CD1c-positive myeloid dendritic cell (primary cell): ENCODE data around the gene LRTM2.

ENCODE experiments used
- DNase-seq: peaks from one replicate; pipeline ENCODE4 v3.0.0-alpha.2; 2016; ENCODE audit errors: extremely low spot score

LRTM2 gene

DNA sequence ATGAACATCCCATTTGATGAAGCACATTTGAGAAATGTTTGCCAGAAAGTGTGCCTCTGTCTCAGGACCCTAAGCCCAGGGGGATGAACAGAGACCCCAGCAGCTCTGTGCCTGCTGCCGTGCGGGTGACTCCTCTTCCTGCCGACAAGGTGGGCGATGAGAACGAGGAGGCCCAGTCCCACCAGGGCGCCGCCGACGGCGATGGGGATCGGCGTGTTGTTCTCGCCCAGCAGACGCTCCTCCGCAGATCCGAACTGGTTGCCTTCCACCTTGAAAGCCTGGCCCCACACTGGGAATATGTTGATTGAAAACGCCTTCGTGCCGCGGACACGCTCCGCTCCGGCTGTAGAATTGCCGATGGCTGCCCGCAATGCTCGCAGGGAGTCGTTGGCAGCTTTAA is 44.1 kb downstream of the LRTM2 start:
- DNase-seq: no peak

DNA sequence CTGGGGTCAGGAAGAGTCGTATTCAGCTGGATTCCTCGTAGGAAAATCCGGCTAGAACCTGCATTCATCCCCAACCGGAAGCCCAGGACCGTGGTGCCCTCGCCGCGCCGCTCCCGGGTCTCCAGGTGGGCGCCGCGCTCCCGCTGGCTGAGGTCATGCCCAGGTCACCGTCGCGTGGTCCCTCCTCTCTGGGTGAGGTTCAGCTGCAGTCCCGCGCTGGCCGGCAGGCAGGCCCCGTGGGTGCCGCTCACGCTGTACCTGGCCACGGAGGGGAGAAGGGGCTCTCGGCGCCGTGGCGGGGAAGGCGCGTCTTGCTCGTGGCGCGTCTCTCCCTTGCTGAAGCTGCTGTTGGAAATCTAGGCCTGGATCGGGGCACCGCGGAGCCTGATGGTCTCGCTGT is 44.5 kb downstream of the LRTM2 start:
- DNase-seq: no peak

DNA sequence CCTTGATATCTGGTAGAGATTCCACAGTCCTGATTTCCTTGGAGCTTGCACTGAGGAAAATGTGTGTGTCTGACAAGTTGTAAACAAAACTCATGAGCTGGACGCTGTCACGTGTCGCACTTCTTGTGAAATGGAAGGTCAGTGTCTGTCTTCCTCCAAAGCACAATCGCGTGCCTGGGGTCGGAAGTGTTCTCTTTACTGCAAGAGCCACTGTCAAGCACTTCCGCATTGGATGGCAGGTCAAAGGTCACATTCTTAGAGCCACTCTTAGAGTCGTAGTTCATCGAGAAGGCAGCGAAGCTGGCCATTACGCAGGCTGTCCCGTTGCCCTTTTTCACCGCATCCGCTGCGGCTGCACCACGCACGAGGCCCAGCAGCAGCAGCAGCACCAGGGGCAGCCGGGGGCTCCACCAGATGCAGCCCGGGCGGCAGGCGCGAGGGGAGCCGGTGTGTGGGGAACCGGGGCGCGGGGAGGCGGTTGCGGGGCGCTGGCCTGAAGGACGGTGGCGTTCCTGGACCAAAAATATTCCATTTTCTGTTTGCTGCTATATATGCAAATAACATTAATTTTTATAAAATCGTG is 45.0 kb downstream of the LRTM2 start:
- peak; percentile 10 for DNase-seq

DNA sequence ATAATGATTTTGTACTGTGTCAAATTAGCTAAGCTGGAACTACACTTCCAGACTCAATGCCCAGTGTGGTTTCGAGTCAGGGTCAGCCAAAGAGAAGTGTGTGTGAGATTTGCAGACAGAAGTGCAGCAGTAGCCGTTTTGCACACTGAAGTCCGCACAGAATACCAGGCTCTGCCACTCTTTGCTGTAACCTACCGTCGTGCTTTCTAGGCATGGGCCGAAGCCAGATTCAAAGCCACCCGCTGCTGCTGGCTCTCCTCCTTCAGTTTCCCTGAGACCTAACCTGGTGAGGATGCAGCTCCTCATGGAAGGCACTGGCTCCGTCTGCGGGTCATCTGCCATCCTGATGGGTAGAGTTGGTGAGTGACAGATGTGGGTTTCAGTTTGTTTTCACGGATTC is 48.8 kb downstream of the LRTM2 start:
- DNase-seq: no peak

DNA sequence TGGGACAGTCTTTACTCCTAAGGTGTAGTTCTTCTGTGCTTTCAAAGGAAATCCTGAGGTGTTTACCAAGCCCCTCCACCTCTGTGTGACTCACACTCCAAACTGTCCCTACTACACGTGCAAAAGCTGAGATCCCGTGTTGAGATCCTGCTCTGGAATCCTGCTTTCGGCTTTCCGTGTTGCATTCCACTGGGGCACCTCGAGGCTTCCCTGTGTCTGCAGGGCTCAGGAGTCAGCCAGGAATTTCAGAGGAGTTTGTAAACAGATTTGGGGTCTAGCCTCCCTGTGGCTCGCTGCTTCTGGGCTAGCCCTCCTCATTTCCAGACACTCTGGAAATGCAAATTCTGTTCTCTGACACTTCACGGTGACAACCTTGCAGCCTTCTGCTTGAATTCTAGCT is 49.7 kb downstream of the LRTM2 start:
- no peak for DNase-seq

DNA sequence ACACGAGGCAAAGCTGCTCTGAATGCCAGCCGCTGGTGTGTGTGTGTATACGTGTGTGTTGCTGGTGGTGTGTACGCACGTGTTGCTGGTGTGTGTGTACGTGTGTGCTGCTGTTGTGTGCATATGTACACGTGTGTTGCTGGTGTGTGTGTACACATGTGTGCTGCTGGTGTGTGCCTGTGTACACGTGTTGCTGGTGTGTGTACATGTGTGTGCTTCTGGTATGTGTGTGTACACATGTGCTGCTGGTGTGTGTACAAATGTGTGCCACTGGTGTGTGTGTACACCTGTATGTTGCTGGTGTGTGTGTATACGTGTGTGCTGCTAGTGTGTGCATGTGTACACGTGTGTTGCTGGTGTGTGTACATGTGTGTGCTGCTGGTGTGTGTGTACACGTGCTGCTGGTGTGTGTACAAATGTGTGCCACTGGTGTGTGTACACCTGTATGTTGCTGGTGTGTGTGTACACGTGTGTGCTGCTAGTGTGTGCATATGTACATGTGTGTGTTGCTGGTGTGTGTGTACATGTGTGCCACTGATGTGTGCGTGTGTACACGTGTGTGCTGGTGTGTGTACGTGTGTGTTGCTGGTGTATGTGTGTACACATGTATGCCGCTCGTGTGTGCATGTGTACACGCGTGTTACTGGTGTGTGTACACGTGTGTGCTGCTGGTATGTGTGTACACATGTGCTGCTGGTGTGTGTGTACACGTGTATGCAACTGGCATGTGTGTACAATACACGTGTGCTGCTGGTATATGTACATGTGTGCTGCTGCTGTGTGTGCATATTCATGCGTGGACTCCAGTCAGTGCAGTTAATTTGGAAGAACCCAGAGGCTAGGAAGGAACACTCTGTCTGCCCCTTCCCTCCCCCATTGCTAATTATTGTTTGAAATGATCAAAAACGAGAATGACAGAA is 50.9 kb downstream of the LRTM2 start:
- no peak for DNase-seq

DNA sequence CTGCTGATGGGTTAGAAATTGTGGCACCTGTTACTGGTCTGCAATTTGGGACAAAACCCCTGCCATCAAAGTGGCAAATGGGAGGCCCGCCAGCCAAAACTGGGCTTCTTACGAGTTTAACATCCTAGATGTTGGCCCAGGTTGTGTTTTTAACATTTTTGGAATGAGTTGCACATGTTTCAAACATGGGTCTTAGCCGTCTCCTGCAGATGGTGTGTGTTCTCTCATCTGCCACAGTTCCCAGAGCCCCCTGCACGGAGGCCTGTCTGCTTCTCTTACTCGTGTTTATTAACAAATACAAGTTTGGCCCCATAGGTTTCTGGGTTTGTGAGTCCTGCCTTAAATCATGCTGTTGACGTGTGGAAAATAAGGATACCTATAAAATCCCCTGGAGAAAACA is 51.6 kb downstream of the LRTM2 start:
- no peak for DNase-seq

DNA sequence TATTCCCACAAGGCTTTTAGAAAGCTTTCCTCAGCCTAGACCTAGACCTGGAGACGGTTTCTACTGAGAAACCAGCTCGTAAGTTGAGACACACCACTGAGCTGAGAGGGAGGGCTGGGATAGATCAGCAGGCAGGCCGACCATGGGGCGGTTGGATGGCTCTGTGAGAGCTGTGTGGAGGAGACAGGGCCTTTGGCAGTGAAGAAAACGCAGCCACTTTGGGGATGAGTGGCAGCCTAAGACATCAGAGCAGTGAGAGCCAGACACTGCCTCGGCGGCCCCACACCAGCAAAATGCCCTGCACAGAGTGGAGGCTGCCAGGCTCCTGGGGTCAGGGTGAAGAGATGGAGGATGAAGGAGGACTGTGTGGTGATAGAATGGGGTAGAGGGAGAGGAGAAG is 52.1 kb downstream of the LRTM2 start:
- no peak for DNase-seq

DNA sequence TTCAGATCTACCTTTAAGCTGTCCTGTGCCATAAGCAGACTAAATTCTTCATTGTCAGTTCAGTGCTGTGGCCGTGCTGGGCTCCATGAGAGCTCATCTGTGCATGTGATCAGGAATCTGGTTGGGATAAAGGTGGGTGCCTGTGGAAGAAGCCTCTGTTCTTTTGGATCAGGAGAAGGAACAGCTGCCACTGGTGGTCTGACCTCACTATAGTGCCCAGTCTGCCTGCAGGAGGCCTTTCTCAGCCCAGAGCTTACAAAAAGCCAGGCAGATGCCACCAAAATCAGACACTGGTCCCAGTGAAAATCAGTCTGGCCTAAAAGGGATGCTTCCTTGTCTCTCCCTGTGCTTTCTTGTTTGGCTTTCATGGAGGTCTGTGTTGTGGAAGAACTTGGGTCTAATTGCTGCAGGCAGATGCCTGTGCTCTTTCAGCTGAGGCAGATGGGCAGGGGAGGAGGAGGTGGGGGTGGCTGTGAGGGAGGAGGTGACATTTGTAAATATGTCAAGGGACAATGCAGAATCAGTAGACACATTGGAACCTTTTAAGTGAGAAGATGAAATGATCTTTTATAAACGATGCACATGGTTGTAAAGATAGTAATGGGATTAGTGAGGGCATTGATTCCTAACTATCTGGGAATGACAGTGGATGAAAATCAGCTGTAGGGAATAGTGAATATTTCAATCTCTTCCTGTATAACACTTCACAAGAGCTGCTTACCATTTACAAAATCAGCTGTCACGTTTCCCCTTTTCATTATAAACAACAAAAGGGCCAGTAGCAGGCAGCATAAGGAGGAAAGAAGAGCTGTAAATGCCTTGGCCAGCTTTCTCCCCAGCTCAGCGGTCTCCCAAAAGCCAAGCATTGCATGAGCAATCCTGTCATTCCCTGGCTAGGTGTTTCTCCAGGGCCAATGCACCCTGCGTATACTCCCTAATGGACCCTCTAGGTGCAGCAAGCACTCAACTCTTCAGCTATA is 53.5 kb downstream of the LRTM2 start:
- no peak for DNase-seq

DNA sequence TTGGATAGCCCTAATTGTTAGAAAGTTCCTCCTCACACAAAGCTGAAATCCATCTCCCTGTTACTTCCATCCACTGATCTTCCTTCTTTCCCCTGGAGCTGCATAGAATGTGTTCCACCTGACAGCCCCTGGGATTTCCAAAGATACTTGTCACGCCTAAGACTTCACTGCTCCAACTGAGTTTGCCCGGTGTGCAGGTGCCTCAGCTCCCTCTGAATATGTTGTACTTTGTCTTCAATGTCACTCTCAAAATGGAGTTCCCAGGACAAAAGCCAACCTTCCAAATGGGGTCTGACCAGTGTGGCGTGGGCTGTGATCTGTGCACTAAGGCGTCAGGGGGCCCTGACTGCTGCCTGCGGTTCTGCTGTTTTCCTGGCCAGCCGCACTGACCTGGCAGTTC is 55.2 kb downstream of the LRTM2 start:
- DNase-seq: no peak

DNA sequence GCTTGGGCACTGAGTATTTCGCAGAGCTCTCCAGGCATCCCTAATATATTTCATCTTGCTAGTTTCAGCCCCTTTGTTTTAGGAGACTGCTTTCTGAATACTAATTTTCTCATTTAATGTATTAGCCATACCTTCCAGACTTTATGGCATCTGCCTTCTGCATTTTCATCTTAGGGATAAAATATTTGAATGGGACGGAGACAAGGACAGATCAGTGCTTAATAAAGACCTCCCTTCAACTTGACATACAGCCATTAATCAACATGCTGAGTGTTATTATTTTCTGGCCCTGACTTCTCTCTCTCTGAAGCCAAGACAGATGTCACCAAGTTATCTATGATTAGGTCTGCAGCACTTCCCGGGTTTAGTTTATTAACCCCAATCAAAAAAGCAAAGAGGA is 55.7 kb downstream of the LRTM2 start:
- no peak for DNase-seq

DNA sequence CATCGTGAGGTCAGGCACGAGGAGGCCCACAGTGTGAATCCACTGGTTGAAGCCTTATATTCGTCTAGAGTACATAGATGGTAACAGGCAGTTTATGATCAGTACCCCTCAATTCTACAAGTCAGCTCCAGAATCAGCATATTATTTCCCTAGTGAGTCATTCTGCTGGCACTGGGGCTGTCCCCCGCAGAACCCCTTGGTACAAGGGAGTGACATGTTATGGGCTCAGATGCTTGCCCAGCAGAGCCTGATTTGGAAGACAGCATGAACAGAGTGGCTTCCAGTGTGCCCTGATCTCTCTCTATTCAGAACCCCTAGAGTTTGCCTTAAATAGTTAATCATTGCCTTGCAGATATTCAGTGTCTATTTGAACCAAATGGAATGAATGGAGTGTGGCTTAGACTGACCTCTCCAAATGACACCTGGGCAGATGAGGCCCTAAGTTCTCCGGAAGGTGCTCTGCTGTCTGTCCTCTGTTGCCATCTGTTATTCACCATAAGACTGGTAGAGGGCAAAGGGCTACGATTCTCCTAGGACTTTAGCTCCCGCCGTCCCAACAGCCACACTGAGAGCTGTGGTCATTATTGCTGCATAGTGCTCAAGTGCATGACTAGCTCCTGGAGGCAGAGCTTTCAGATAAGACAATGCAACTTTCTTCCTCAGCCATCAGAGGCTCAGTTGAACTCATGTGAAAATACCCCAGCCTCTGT is 57.0 kb downstream of the LRTM2 start:
- DNase-seq: no peak

DNA sequence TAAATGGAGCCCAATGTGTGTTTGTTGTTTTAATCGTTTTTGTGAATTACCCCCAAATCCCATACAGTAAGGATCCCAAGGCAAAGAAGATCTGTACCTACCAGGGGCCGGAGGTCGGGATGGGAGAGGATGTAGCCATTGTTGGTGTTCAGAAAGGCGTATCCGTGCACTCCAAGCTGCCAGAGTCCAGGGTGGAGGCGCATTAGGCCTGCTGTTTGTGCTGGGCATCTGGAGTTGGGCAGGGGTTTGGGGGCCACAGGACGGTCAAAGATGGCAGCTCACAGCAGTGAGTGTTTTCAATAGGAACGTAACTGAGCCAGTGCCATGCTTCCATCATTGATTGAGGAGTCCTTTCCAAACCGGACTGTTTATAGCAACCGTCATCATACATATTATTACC is 57.8 kb downstream of the LRTM2 start:
- DNase-seq: no peak

DNA sequence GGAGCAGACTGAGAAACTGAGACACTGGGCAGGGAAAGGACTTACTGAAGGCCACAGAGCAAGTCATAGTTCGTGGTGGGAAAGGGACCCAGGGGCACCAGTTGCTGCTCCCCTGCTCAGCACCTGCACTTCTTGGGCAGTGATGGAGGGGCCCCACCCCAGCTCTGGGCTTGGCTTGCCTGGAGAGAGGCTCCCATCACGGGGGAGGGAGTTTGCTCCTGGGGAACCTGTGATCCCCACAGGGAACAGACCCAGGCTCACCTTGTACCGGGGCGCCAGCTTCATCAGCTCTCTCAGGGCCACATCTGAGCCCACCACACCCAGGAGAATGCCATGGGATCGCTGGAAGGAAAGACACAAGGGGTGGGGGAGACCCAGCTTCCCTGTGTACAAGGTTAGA is 58.3 kb downstream of the LRTM2 start:
- no peak for DNase-seq

DNA sequence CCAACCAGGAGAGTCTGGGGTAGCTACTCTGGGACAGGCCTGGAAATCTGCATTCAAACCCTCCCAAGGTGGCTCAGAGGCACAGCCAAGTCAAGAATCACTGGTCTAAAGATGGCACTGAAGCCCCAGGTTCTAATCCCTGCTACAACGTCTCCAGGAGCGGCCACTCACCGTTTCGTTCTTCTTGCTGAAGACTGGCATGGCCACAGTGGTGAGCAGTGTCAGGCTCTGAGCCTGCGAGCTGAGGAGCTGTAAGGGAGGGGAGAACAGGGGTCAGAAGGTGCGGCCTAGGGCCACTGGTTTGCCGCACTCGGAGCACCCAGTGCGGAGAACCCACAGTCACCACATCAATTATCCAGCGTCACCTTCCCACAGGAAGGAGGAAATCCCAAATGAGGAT is 59.3 kb downstream of the LRTM2 start:
- DNase-seq: no peak

DNA sequence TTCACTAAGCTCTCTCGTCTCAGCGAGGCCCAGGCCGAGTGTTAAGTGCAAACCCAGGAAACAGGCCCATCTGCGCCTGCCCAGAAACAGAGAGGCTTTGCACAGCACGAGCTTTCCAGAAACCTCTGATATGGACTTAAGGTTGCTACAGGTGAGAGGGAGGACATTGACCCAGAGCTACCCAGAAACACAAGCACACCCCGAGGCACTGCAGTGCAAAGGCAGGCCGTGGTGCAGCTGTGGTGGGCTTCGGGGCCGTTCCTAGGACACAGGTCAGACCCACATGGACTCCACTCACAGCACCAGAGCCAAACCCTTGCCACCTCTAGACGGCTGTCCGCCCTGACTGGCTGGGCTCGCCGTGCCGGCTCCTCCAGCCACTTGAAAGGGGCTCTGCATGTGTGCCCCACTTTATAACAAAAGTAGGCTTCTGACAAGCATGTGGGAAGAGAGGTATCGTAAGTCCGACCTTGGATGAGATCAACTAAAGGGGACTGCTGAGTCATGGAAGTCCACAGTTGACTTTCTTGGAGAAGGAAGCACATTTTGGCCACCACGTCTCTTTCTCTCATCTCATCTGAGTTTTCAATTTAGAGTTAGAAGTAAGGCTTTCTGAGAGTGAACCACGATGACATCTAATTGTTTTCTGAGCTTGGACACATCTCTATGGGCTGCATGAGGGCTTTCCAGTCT is 59.9 kb downstream of the LRTM2 start:
- DNase-seq: no peak

DNA sequence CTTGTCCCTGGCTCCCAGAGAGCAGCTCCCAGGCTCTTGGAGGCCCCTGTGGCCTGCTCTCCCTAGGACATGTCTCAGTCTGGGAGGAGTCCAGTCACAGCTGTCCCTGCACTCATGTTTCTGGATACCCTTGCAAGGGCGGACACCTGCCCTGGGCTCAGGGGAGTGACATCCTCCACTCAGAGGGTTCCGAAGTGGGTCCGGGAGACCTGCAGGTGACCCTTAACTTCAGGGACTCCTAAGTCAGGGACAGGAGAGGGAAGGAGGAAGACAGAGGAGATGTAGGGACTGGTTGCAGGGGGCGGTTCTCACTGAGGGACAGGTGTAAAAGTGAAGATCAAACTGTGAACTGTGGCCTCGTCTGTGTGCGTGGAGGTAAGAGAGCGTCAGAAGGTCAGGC is 60.5 kb downstream of the LRTM2 start:
- no peak for DNase-seq

DNA sequence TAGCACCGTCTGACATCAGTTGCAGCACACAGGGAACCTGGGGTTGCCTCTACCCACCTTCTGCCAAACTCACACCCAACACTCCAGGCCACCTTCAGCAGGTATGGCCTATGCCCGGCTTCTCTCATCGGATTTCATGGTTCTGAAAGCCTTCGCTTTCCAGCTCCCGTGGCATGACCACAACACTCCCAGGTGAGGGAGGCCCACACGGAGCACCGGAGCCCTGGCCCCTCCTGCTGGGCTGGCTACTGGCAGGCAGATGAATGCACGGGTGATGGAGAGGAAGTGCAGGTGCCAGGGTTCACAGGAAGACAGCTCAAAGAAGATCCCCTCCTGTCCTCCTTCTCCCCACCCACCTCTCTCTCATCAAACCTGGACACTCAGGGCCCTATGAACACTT is 60.9 kb downstream of the LRTM2 start:
- DNase-seq: no peak

DNA sequence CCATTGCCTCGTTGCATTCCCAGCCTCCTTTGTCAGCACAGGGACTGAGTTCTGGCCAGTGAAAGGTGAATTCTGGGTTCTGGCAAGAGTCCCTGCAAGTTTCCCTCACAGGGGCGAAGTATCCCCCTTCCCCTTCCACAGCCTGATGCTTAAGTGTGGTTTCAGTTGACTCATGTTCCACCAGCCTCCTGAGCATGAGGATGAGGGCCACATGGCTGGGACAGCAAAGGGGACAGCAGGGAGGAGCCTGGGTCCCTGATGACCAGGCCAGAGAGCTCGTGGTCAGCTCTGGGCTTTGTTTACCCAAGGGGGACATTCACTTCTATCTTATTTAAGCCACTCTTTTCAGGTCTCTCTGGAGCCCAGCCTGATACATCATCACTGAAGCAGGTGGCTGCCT is 61.6 kb downstream of the LRTM2 start:
- DNase-seq: no peak

DNA sequence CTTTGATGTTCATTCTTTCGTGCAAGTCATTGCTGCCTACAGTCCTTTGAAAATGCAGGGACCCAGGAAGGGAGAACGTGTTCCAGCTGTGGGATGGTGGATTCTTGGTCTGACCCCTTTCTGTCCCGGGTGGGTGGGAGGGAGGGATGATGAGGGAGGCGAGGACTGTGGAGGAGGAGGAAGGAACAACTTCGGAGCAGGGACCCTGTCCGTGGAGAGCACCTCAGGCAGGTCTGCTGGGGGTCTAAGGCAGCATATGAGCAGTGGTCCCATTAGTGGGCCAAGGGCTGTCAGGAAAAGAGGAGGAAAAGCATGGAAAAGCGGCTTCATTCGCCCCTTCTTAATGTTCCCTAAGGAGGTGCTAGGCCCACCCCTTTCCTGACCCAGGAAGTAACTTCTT is 62.0 kb downstream of the LRTM2 start:
- no peak for DNase-seq

DNA sequence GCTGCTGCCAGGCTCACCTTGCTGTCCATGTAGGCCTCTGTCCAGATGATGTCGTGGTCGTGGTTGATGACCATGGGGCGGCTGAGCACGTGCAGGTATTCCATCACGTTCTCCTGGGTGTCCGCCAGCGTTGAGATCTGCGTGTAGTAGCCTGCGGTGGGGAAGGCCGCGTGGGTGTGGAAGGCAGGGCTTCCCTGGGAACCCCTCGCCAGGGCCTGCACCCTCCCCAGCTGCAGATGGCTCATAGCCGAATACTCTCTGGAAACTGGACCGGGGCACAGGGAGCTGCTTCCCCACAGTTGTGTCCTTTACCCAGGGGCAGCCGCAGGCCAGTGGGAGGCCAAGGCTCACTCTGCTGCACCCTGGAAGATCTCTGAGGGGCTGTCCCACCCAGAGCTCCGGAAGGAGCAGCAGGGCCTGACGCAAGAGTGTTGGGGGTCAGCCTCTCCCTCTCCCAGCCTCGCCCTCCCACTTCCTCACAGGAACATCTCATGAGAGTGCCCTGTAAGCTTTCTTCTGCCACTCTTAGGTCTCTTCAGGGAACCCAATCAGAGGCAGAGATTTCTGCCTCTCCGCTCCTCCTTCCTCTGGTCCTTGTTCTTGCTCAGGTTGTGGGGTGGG is 62.6 kb downstream of the LRTM2 start:
- no peak for DNase-seq
